Parathyroid adenoma (tissue), 2 donors: ENCODE measurements around the gene TMEM47.

Experiments used
- H2AFZ ChIP-seq: fragments of 300-600 bp; sonication (generic); one replicate; pipeline ENCODE4 v1.7.0; 2017; ENCODE audit warnings: antibody characterized with exemption, mild to moderate bottlenecking
- H3K27ac ChIP-seq: fragments of 300-600 bp; sonication (generic); one replicate; pipeline ENCODE4 v1.7.0; 2017
- H3K27me3 ChIP-seq: fragments of 300-600 bp; sonication (generic); one replicate; pipeline ENCODE4 v1.7.0; 2017; ENCODE audit warnings: low read length; ENCODE audit not compliant: control insufficient read depth, insufficient read depth
- H3K36me3 ChIP-seq: fragments of 300-600 bp; sonication (generic); one replicate; pipeline ENCODE4 v1.7.0; 2017; ENCODE audit warnings: low read length; ENCODE audit not compliant: control insufficient read depth, insufficient read depth
- H3K4me1 ChIP-seq: fragments of 300-600 bp; sonication (generic); one replicate; pipeline ENCODE4 v1.7.0; 2017; ENCODE audit warnings: control low read depth
- H3K4me2 ChIP-seq: fragments of 300-600 bp; sonication (generic); one replicate; pipeline ENCODE4 v1.7.0; 2017; ENCODE audit warnings: low read length
- H3K4me3 ChIP-seq: fragments of 300-600 bp; sonication (generic); one replicate; pipeline ENCODE4 v1.7.0; 2017; ENCODE audit warnings: low read depth, low read length
- H3K79me2 ChIP-seq: fragments of 300-600 bp; sonication (generic); one replicate; pipeline ENCODE4 v1.7.0; 2017; ENCODE audit warnings: control low read depth
- H3K9ac ChIP-seq: fragments of 300-600 bp; sonication (generic); one replicate; pipeline ENCODE4 v1.7.0; 2017; ENCODE audit warnings: mild to moderate bottlenecking
- H3K9me3 ChIP-seq: fragments of 300-600 bp; sonication (generic); one replicate; pipeline ENCODE4 v1.7.0; 2017; ENCODE audit warnings: low read length; ENCODE audit not compliant: control insufficient read depth
- TF ChIP-seq, protein P1 (sequence below): fragments of 300-600 bp; sonication (generic); IDR thresholded peaks from one replicate; pipeline ENCODE4 v1.7.0; 2017; ENCODE audit warnings: antibody characterized with exemption, mild to moderate bottlenecking
- donor health status: primary hyperparathyroidism.

The TMEM47 gene

DNA sequence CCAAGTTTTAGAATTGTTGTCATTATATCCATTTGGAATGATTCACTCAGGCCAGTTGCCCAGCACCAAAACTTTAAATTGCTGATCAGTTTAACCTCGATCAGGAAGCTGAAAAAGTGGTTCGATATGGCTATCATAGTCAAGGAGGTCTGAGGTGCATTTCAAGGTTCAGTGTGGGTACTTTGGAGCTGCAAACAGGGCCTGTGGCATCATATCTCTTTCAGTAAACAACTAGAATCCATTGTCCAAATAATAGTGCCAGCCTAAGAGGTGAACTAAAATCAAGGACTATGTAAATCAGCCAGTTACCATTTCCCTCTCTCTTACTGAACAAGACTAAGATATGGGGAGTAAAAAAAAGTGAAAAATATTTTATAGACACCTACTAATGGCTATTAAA, 14.2 kb downstream of the TMEM47 start:
- Histone ChIP-seq H3K36me3 (no peaks in the 10 kb centered on the region), H2AFZ (no peak overlapping the region), H3K4me3 (no peak overlapping the region), H3K27me3 (no peaks in the 10 kb centered on the region), H3K4me2 (no peak overlapping the region), H3K9ac (no peak overlapping the region), H3K79me2 (no peaks in the 10 kb centered on the region), H3K27ac (no peak overlapping the region), H3K9me3 (no peaks in the 10 kb centered on the region), H3K4me1 (no peaks in the 10 kb centered on the region)
- TF ChIP-seq, protein P1, sequence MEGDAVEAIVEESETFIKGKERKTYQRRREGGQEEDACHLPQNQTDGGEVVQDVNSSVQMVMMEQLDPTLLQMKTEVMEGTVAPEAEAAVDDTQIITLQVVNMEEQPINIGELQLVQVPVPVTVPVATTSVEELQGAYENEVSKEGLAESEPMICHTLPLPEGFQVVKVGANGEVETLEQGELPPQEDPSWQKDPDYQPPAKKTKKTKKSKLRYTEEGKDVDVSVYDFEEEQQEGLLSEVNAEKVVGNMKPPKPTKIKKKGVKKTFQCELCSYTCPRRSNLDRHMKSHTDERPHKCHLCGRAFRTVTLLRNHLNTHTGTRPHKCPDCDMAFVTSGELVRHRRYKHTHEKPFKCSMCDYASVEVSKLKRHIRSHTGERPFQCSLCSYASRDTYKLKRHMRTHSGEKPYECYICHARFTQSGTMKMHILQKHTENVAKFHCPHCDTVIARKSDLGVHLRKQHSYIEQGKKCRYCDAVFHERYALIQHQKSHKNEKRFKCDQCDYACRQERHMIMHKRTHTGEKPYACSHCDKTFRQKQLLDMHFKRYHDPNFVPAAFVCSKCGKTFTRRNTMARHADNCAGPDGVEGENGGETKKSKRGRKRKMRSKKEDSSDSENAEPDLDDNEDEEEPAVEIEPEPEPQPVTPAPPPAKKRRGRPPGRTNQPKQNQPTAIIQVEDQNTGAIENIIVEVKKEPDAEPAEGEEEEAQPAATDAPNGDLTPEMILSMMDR, result no peak

DNA sequence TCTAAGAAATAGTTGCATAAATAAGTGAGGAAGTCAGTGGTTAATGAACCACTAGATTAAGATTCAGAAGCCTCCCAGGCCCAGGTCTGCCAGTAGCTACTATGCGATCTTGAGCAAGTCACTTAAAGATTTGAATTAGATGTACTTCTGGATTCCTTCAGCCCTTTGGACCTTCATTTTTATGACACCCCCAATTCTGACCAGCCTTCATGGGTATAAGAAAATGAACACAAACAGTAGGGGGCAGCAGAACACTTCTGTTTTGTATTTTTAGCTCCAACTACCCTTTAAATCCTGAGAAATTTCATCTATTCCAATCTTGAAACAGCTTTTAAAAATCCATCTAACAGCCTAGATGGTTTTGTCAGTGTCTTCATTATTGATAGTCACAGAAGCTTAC, 19.0 kb downstream of the TMEM47 start:
- Histone ChIP-seq H3K9ac (no peak overlapping the region), H3K4me1 (no peaks in the 10 kb centered on the region), H3K4me3 (no peak overlapping the region), H3K79me2 (no peaks in the 10 kb centered on the region), H3K27me3 (no peaks in the 10 kb centered on the region), H3K4me2 (no peak overlapping the region), H3K9me3 (no peaks in the 10 kb centered on the region), H3K36me3 (no peaks in the 10 kb centered on the region), H2AFZ (no peak overlapping the region), H3K27ac (no peak overlapping the region)
- TF ChIP-seq, protein P1, result peak; percentile 28

DNA sequence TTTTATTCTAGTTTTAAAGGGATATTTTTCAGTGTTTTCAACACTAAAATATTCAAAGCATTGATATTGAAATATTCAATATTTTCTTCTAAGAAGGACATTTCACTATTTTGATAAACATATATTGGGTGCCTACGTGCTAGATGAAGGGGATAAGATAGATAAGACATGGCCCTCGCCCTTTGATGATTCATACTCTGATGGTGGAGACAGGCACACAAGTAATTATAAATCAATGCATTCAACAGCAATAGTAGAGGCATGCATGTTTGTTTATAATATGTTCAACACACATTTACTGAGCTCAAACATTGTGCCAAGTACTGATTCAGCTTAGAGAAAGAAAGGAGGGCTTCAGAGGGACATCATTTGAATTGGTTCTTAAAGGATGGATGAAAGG, 22.7 kb downstream of the TMEM47 start:
- Histone ChIP-seq H3K27ac (no peak overlapping the region), H3K4me3 (no peak overlapping the region), H3K4me2 (no peak overlapping the region), H3K79me2 (no peaks in the 10 kb centered on the region), H3K9me3 (no peaks in the 10 kb centered on the region), H2AFZ (no peak overlapping the region), H3K36me3 (no peaks in the 10 kb centered on the region), H3K4me1 (no peaks in the 10 kb centered on the region), H3K27me3 (no peaks in the 10 kb centered on the region), H3K9ac (no peak overlapping the region)
- TF ChIP-seq, protein P1, result no peak

DNA sequence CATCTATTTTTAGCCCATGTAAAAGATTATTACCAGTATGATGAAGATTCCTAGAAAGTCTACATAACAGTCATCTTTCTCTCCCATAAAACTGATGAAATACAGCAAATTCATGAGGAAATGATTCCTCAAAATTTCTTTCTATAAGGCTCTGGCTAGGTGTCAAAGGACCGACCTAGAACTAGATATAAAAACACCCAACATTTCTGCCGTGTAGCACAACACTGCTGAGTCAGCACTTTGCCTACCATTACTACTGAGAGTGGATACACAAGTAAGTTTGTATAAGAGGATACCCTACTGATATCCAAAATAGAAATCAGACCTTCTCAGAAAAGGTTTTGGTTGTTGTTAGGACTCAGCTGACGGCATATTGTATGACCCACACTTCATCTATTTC, 24.7 kb downstream of the TMEM47 start:
- Histone ChIP-seq H2AFZ (no peak overlapping the region), H3K9me3 (no peaks in the 10 kb centered on the region), H3K4me2 (no peak overlapping the region), H3K27me3 (no peaks in the 10 kb centered on the region), H3K4me1 (no peaks in the 10 kb centered on the region), H3K9ac (no peak overlapping the region), H3K36me3 (no peaks in the 10 kb centered on the region), H3K79me2 (no peaks in the 10 kb centered on the region), H3K4me3 (no peak overlapping the region), H3K27ac (no peak overlapping the region)
- TF ChIP-seq, protein P1, result no peak

DNA sequence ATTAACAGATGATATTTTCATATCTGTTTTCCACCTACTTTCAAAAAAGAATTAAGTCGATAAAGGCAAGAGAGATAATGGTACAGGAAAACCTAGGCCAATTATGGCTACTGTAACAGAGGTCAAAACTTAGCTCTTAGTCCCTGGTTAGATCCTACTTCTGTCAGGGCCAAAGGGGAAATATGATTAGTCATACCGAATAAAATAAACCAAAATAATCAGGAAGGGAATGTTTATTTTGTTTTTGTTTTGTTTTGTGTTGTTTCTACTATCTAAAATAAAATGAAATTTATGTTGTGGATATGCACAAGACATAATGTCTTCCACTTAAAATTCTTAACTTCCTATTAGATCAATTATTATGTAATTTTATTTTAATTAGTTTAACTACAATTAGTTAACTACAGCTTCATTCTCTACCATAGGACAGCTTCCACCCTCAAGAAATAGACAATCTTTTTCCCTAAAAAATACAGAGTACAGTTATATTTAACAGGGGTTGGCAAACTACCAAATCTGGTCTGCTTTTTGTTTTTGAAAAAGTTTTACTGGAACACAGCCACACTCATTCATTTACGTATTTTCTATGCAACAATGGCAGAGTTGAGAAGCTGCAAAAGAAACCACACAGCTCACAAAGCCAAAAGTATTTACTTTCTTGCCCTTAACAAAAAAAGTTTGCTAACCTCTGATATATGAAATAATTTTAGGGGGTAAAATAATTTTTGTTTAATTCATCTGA, 25.4 kb downstream of the TMEM47 start:
- Histone ChIP-seq H3K36me3 (no peaks in the 10 kb centered on the region), H3K79me2 (no peaks in the 10 kb centered on the region), H3K4me2 (no peak overlapping the region), H2AFZ (no peak overlapping the region), H3K27me3 (no peaks in the 10 kb centered on the region), H3K4me1 (no peaks in the 10 kb centered on the region), H3K27ac (no peak overlapping the region), H3K9ac (no peak overlapping the region), H3K4me3 (no peak overlapping the region), H3K9me3 (no peaks in the 10 kb centered on the region)
- TF ChIP-seq, protein P1, result no peak
